HepG2 (cell line): ENCODE results near the gene OPN1LW.
"Not testable (repeated sequence)": the region's sequence is repeated elsewhere in the genome, so short reads cannot be mapped to it uniquely, and the experiment has no call there.

ENCODE experiments used
- CREB3 ChIP-seq: sonication (generic); formaldehyde crosslinking; IDR thresholded peaks from 2 replicates; pipeline ENCODE4 v1.5.0; 2020; ENCODE audit warnings: missing genetic modification reagents
- RARG ChIP-seq: sonication (generic); formaldehyde crosslinking; IDR thresholded peaks from 2 replicates; pipeline ENCODE4 v1.4.0; 2020; ENCODE audit warnings: low read depth, mild to moderate bottlenecking, missing genetic modification reagents
- SMAD3 ChIP-seq: sonication (generic); formaldehyde crosslinking; IDR thresholded peaks from 2 replicates; pipeline ENCODE4 v1.4.0; 2020; ENCODE audit warnings: missing genetic modification reagents
- SP1 ChIP-seq, 2 experiments: fragments of 450-650 bp in 1 of 2; sonication (generic) in 1 of 2; formaldehyde crosslinking in 1 of 2; IDR thresholded peaks; 2 replicates each; pipeline versions ENCODE4 v1.4.0 to v1.6.1; 2016 to 2020; ENCODE audit warnings: missing genetic modification reagents in 1 of 2
- ZBTB33 ChIP-seq: sonication (generic); formaldehyde crosslinking; IDR thresholded peaks from 2 replicates; pipeline ENCODE4 v1.4.0; 2020; ENCODE audit warnings: missing genetic modification reagents
- ZNF292 ChIP-seq: sonication (generic); formaldehyde crosslinking; IDR thresholded peaks from 2 replicates; pipeline ENCODE4 v1.8.1; 2022; ENCODE audit warnings: mild to moderate bottlenecking, low read depth, missing genetic modification reagents, borderline replicate concordance
- ZNF431 ChIP-seq: sonication (generic); formaldehyde crosslinking; IDR thresholded peaks from 2 replicates; pipeline ENCODE4 v1.9.0; 2022; ENCODE audit warnings: missing genetic modification reagents, low read depth, mild to moderate bottlenecking, borderline replicate concordance

- TF ChIP-seq SMAD3; ZNF431 (CRISPR knock-in tag); RARG (CRISPR knock-in tag); SP1 (IDR thresholded peaks at IDR 0.05); SP1 (CRISPR knock-in tag; IDR thresholded peaks at IDR 0.05); CREB3 (CRISPR knock-in tag); ZBTB33 (CRISPR knock-in tag); ZNF292 (CRISPR knock-in tag): not testable (repeated sequence)
These were observed 28.5 kb downstream of the OPN1LW start for GRCh38 chrX:154172535-154172943.
